GM12892 (cell line): ENCODE results near the gene PNPLA6.

ENCODE experiments used
- DNase-seq: peaks from one replicate; pipeline ENCODE4 v3.0.0; 2011; ENCODE audit not compliant: insufficient read length
- FAIRE-seq: peaks from 2 replicates; lab custom pipeline; 2011; peaks lifted over from hg19 to GRCh38; lab: Jason Lieb, UNC
- POLR2A ChIP-seq: IDR thresholded peaks from 2 replicates; pipeline ENCODE4 v1.6.1; 2011; ENCODE audit warnings: low read depth, low read length, control low read depth
- POLR2AphosphoS5 ChIP-seq: IDR thresholded peaks from 2 replicates; pipeline ENCODE4 v1.6.1; 2011; ENCODE audit warnings: low read depth, low read length, control low read depth
- TAF1 ChIP-seq: IDR thresholded peaks from 2 replicates; pipeline ENCODE4 v1.6.1; 2011; ENCODE audit warnings: low read depth, mild to moderate bottlenecking, control low read depth, low read length, borderline replicate concordance

PNPLA6 gene

GRCh38 chr19:7596211-7596937 lies 60.9 kb downstream of the PNPLA6 start:
- FAIRE-seq, result no peak

GRCh38 chr19:7597689-7598088 lies 62.2 kb downstream of the PNPLA6 start:
- TF ChIP-seq POLR2A (no peak), POLR2AphosphoS5 (no peak), TAF1 (no peak)
- DNase-seq (no peak), FAIRE-seq (no peak)

More at GRCh38 chr19:7596211-7596937, 60.9 kb downstream of the PNPLA6 start:
- no peak for DNase-seq
- no peak for TF ChIP-seq TAF1
- no peak for TF ChIP-seq POLR2AphosphoS5
- no peak for TF ChIP-seq POLR2A

- DNase-seq, result no peak
- TF ChIP-seq POLR2A (no peak), POLR2AphosphoS5 (no peak), TAF1 (no peak)
- no peak for FAIRE-seq
Measured at GRCh38 chr19:7598180-7598579, 62.7 kb downstream of the PNPLA6 start.

GRCh38 chr19:7600721-7601120 lies 65.2 kb downstream of the PNPLA6 start:
- FAIRE-seq (no peak), DNase-seq (no peak)
- TF ChIP-seq TAF1 (no peak), POLR2AphosphoS5 (no peak), POLR2A (no peak)

GRCh38 chr19:7602240-7602934 lies 66.9 kb downstream of the PNPLA6 start:
- no peak for FAIRE-seq

GRCh38 chr19:7602935-7603497 lies 67.5 kb downstream of the PNPLA6 start:
- TF ChIP-seq POLR2AphosphoS5 (no peak), TAF1 (no peak), POLR2A (no peak)
- FAIRE-seq (no peak), DNase-seq (no peak)

More at GRCh38 chr19:7602240-7602934, 66.9 kb downstream of the PNPLA6 start:
- DNase-seq, result no peak
- TF ChIP-seq POLR2A (no peak), TAF1 (no peak), POLR2AphosphoS5 (no peak)

GRCh38 chr19:7603919-7604318 lies 68.4 kb downstream of the PNPLA6 start:
- DNase-seq (no peak), FAIRE-seq (no peak)
- no peak for TF ChIP-seq POLR2AphosphoS5
- TF ChIP-seq TAF1, result no peak

- FAIRE-seq (no peak), DNase-seq (no peak)
- TF ChIP-seq POLR2A (no peak), TAF1 (no peak), POLR2AphosphoS5 (no peak)
Measured at GRCh38 chr19:7605490-7606222, 70.1 kb downstream of the PNPLA6 start.

- no peak for TF ChIP-seq POLR2AphosphoS5
- no peak for FAIRE-seq
- DNase-seq, result no peak
Measured at GRCh38 chr19:7606289-7606688, 70.8 kb downstream of the PNPLA6 start.

GRCh38 chr19:7607212-7607873 lies 71.8 kb downstream of the PNPLA6 start:
- FAIRE-seq (no peak), DNase-seq (no peak)
- no peak for TF ChIP-seq POLR2A
- TF ChIP-seq POLR2AphosphoS5, result no peak
- TF ChIP-seq TAF1, result no peak

GRCh38 chr19:7607874-7608560 lies 72.5 kb downstream of the PNPLA6 start:
- TF ChIP-seq TAF1 (no peak), POLR2A (no peak), POLR2AphosphoS5 (no peak)
- DNase-seq, result no peak
- no peak for FAIRE-seq
